Activated CD8-positive, alpha-beta memory T cell treated with anti-CD3 and anti-CD28 coated beads, Interleukin-2, amount 50 U/mL, for 48 hours (primary cell): ENCODE data around the gene FAM149A.
A peak's percentile ranks its signal among the peaks of the same experiment; 100 is the strongest.

ENCODE experiments used
- DNase-seq: peaks from one replicate; pipeline ENCODE4 v3.0.0-alpha.2; 2020

Gene FAM149A

GRCh38 chr4:186161138-186161537, 56.6 kb downstream of the FAM149A start:
- DNase-seq: no peak

DNA sequence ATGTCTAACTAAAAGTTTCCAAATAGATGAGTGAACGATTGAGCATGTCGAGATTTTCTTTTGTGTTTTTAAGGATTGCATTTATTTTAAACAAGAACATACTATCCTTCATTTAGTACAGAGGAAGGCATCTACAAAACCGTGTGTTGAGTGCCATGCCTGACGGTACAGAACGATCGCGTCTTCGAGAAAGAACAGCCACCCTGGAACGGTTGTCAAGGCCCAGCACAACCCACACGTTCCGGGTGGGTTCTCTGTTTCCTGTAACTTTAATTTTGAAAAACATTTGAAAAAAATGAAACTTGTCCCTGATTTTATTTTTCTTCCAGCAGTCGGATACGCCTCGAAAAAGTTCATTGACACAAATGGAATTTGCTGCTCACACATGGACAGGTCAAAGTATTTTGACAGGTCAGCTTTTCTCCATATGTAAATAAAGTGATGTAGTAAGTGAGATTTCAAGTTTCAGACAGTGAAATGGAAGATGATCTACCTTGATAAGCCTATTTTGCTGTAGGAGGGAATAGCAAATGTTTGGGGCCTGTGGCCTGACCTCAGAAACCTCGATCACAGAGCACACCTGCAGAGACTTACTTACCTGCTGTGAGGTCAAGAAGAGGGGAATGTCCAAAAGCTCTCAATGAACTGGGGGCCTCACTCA, 62.5 kb downstream of the FAM149A start:
- DNase-seq: no peak

- no peak for DNase-seq
Observed at GRCh38 chr4:186167605-186168004, 63.1 kb downstream of the FAM149A start.

DNA sequence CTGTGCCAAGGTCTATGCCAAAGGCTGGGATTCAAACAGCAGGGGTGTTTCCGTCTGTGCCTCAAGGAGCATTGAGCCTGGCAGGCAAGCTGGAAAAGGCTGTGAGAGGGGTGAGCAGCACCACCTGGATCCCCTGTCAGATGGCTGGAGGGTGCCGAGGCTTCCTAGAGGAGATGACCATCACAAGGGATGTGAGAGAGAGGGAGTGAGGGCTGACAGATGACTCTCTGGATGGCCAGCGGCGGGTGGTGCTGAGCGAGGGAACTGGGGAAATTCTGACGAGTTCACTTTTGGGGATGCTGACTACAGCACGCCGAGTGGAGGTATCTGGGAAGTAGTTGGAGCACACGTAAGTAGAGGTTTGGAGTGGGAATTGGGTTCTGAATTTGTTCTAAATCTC, 64.2 kb downstream of the FAM149A start:
- no peak for DNase-seq

DNA sequence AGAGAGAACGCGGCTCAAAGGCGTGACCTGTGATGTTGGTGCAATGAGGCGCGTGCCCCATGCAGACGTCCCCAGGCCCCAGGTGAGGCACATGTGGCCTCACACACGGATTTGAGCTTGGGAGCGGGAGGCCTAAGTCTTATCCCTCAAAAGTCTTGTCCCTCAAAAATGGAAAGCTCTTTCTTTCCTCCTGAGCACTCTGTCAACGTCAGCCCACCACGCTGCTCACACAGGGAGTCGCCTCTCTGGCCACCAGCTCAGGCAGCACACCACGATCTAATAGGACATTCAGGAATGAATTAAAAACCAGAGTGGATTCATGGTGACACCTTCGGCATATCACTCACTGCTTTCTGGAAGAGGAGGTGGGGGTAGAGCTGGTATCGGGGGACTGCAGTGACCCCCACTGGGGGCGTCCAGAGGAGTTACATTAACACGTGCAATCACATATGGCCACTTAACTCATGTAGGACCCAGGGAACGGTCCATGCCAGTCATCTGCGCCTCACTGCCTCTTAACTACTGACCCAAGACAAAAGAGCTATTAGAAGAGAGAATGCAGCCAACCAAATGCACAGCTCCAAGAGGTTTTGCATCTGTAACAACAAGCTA, 64.9 kb downstream of the FAM149A start:
- no peak for DNase-seq

DNA sequence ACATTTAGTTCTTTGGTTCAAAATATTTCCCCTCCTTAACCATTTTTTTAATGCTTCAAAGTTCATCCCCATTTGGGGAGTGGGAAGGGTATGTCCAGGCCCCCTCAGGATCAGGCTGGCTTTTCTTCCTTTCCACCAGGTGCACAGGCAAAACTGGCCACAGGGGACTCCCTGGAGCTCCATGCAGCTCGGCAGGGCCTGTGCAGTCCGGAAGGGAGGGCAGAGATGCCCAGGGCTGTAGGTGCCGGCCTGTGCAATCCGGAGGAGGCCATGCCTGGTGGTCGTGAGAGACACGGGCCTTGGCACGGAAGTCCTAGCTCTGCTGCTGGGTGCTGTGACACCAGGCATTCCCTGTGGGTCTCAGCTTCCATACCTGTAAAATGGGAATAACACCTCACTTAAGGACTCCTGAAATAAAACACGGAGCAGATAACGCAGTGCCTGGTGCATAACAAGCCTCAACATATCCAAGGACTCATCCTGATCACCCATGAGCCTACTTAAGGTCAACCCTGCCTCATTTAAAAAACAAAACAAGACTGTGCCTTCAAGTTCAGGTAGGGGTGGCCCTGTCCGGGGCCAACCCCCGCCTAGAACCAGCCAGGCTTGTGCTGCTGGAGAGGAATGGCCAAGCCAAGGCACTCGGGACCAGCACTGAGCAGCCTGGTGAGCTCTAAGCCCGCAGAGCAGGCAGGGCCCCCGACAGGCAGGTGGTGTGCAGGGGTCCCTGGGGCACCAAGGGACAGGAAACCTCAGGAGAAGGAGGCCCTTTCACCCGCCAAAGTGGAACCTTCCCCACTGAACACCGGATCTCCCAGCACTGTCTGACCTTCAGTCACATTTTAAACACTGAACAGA, 65.7 kb downstream of the FAM149A start:
- no peak for DNase-seq

DNA sequence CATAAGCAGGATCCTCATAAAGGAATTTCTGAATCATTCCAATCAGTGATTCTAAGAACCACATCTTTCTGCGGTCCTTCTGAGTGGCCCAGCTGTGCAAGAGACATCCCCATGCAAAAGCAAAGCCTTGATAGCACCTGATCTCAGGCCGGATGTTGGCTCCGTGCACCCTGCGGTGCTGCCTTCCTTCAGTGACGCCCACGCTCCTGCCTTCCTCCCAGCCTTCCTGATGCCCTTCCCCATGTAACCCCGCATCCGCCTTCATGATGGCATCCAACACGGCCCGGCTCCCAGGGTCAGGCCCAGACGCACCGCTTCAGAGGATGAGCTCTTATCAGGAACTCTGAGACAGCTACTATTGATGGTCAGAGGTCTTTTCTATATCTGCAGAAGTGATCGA, 66.5 kb downstream of the FAM149A start:
- DNase-seq: no peak

- DNase-seq: no peak
Observed at GRCh38 chr4:186172546-186172945, 68.0 kb downstream of the FAM149A start.

- no peak for DNase-seq
Observed at GRCh38 chr4:186188107-186188506, 83.6 kb downstream of the FAM149A start.

DNA sequence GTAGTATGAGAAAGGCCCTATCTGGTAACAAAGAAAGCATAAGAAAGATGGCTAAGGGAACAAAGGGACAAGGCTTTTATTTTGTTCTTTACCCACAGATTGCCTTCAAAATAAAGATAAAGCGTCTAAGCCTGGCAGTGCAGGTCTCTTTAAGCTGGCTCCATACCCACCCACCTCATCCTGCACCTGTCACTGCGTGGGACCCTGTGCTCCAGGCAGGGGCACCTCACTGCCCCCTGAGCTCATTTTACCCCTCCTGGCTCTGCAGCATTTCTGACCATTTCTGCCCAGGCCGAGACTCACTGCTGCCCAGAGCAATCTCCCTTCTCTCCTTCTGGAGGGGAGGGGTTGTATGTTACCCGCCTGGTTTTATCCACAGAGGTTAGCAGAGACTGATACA, 85.2 kb downstream of the FAM149A start:
- no peak for DNase-seq

GRCh38 chr4:186190581-186191199, 86.2 kb downstream of the FAM149A start:
- DNase-seq: peak; percentile 77

DNA sequence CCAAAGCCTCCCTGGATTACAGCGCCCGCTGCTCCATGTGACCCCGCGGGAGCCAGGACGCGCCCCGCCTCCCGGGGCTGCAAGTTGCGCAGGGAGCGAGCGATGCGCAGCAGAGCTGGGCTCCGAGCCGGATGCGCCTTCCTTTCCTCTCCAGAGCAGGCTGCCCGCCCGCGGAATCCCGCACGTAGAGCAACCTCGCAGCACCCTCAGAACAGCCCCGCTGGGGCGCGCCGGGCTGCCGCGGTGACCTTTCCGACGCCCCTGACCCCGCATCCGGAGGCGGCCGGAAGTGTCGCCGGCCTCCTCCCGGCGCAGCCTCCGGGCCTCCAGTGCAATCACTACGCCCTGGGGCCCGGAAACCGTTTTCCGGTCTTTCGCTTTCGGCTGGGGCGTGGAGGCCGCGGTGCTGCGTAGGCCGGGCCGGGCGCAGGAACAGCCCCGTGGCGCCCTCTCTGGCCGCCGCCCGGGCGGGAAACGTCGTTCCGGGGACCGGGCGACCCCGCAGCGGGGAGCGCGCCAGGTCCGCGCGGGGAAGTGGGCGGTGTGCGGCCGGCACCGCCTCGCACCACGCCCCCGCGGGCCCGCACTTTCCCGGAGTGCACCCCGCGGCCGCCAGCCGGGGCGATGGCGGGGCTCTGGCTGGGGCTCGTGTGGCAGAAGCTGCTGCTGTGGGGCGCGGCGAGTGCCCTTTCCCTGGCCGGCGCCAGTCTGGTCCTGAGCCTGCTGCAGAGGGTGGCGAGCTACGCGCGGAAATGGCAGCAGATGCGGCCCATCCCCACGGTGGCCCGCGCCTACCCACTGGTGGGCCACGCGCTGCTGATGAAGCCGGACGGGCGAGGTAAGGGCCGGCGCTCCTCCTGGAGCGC, 86.9 kb downstream of the FAM149A start, which contains the start of gene CYP4V2:
CYP4V2 (plus strand) TSS at position 368 of the 866 bp plus-strand sequence; CDS start at position 625, 257 bp downstream.
- peak; percentile 92 for DNase-seq

DNA sequence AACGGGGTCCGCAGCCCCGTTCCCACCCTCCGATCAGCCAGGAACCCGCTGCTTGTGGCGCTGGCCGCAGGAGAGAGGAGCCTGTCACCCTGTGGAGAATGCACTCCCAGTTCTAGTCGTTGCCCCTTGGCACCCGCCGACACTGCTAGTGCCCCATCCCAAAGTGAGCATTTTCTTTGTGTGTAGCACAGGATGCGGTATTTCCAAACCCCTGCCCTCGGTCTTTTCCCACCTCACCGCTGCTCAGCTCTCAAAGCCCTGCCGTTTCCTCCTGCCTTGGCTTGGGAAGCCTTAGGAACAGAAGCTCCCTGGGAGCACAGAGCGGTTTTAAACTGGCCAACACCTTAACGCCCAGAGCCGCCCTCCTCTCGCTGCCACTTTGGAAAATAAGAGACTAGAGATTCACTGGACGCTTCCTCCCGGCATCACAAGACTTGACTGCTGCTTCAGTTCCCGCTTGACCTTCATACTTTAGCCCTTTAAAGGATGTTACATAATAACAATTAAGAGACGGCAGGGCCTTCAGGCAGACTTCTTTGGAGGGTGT, 87.6 kb downstream of the FAM149A start:
- DNase-seq: peak; percentile 65

DNA sequence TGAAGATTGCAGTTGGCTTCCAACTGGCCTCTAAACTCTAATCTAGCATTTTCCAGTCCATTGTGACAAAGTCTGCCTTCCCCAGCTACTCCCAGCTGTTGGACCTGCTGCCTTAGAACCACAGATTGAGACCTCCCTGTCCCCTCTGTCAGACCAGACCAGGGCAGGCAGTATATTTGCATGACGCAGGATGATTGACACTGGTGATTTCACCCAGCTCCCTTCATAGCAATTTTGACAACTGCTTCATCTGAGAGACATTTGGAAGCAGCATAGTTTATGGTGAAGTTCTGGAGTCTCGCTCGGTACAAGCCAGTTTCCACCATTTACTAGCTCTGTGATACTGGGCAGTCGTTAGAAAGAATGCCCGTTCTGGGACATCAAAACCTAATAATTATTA, 89.3 kb downstream of the FAM149A start:
- DNase-seq: no peak

DNA sequence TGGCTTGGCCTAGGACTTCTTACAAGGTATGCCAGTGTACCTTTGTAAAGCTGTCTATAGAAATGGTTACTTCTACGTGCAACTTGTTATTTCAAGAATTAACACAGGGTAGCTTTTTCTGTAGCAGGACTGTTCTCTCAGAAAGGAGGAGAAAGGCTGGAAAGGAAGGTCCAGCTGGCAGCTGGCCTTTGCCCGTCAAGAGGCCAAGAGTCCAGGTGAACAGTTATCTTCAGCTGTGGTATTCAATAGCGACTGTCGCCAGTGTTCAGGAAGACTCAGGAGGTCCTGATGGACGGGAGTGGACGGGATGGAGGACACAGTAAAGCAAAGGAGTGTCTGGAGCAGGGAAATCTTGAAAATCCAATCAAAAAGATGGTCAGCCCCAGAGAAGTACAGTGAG, 91.6 kb downstream of the FAM149A start:
- no peak for DNase-seq

DNA sequence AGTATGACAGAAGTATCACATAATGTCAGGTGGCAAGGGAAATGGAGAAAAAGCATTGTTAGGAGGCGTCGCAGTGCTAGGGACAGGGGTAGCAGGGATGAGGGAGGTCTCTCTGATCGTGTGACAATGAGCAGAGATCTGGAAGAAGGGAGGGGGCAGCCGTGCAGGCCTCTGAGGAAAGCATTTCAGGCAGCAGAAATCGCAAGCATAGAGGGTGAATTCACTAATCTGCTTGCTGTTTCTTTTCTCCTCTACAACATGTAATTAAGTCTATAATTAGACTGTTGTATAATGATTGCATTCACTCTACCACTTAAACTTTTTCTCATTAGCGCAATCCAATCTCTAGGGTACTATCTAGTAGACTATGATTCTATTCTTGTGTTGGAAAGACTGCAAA, 96.0 kb downstream of the FAM149A start:
- no peak for DNase-seq

DNA sequence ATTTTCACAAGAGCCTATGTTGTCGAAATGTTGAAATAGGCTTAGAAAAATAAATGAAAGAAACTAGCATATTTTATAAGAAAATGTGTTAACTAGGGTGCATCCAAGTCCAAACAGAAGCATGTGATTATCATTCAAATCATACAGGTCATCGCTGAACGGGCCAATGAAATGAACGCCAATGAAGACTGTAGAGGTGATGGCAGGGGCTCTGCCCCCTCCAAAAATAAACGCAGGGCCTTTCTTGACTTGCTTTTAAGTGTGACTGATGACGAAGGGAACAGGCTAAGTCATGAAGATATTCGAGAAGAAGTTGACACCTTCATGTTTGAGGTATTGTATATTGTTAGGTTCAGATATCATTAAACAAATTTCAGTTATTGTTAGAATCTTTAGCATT, 96.5 kb downstream of the FAM149A start:
- no peak for DNase-seq

GRCh38 chr4:186201535-186202230, 97.2 kb downstream of the FAM149A start:
- peak; percentile 71 for DNase-seq

GRCh38 chr4:186202490-186203140, 98.1 kb downstream of the FAM149A start:
- no peak for DNase-seq

GRCh38 chr4:186203406-186203805, 98.9 kb downstream of the FAM149A start:
- no peak for DNase-seq

DNA sequence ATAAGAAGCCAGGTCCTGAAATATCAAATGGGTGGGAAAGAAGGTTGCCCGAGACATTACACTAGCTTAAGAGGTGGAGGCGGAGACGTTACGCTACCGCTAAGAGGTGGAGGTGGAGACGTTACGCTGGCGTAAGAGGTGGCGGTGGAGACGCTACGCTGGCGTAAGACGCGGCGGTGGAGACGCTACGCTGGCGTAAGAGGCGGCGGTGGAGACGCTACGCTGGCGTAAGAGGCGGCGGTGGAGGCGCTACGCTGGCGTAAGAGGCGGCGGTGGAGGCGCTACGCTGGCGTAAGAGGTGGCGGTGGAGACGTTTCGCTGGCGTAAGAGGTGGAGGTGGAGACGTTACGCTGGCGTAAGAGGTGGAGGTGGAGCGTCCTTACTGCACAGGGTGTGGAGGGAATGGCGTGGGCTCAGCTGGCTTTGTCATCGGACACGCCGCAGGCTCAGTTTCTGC, 99.6 kb downstream of the FAM149A start:
- peak; percentile 81 for DNase-seq
